Measurements from ENCODE around the gene ADAM17. TPM values are rescaled to one million over a fixed set of nuclear protein-coding genes. Genes with fewer than 3 reads are reported as not detected.

ADAM17 gene
- total and polyA plus RNA-seq, 9 of the 15 experiments (the other 6 are each of a cell fraction or from before 2014, with no cell fraction given) = 5.8 to 30.0 (median 19.0) TPM

- no peak for TF ChIP-seq MCM5 (IDR thresholded peaks at IDR 0.05; ENCODE audit: low read depth)
- 0 out of 2 replicates have a peak, but pooled peaks have one; percentile 44 for TF ChIP-seq ZC3H8 (IDR thresholded peaks at IDR 0.05)
- no peak for TF ChIP-seq ZNF212 (CRISPR knock-in tag; IDR thresholded peaks at IDR 0.05)
- no peak for TF ChIP-seq SMAD3 (CRISPR knock-in tag; conservative IDR thresholded peaks at IDR 0.05)
- TF ChIP-seq PRPF4 (IDR thresholded peaks at IDR 0.05; ENCODE audit: insufficient read depth, low read depth, low read length, poor library complexity, severe bottlenecking) = no peak
- TF ChIP-seq CHCHD3 (CRISPR knock-in tag; IDR thresholded peaks at IDR 0.05) = no peak
- no peak for TF ChIP-seq ATF1 (CRISPR knock-in tag; IDR thresholded peaks at IDR 0.05)
- peak; percentile 82 for TF ChIP-seq ATF1 (tag; IDR thresholded peaks at IDR 0.05)
- no peak for TF ChIP-seq KHSRP (IDR thresholded peaks at IDR 0.05)
- TF ChIP-seq E2F3 (CRISPR knock-in tag; IDR thresholded peaks at IDR 0.05) = peak; percentile 55; the same call in 1 of the 2 replicates
- no peak for TF ChIP-seq SETDB1 (IDR thresholded peaks at IDR 0.05; ENCODE audit: low read length)
- TF ChIP-seq SMAD1 (IDR thresholded peaks at IDR 0.05; ENCODE audit: low read depth, low read length, partially characterized antibody) = no peak
- 0 out of 4 replicates have a peak, but pooled peaks of 1 of the 2 experiments have one; percentile 56 for TF ChIP-seq BCLAF1 (IDR thresholded peaks at IDR 0.05; ENCODE audit: borderline replicate concordance in 1 of 2, control insufficient read depth in 1 of 2, low read depth in 2 of 2, low read length in 1 of 2)
- no peak for TF ChIP-seq MBD1 (CRISPR knock-in tag; IDR thresholded peaks at IDR 0.05)
- TF ChIP-seq ZC3H4 (CRISPR knock-in tag; IDR thresholded peaks at IDR 0.05; ENCODE audit: borderline replicate concordance) = no peak
Observed at GRCh38 chr2:9555297-9556120, at the start of gene ADAM17 (continued).
